SU-DHL-6 (cell line): ENCODE results near the gene SLC43A2.

Experiments used
- CTCF ChIP-seq: fragments of 200-600 bp; sonication (generic); IDR thresholded peaks from one replicate; pipeline ENCODE4 v1.5.1; 2017; ENCODE audit warnings: antibody characterized with exemption, mild to moderate bottlenecking, low read length, moderate library complexity; ENCODE audit not compliant: insufficient read depth, poor library complexity, severe bottlenecking
- EZH2phosphoT487 ChIP-seq: fragments of 200-600 bp; sonication (generic), shearing (Covaris generic); conservative IDR thresholded peaks from 2 replicates; pipeline ENCODE4 v1.6.1; 2018; ENCODE audit warnings: mild to moderate bottlenecking, antibody characterized with exemption, low read length, moderate library complexity, mixed read lengths

GRCh38 chr17:1574697-1575471 lies 53.8 kb downstream of the SLC43A2 start:
- TF ChIP-seq CTCF: no peak
- no peak for TF ChIP-seq EZH2phosphoT487
